AG10803 (cell line): Measurements from ENCODE around the gene MUC5B.

Experiments used
- DNase-seq: peaks from one replicate; pipeline ENCODE4 v3.0.0; 2010; ENCODE audit warnings: low read depth
- H3K4me3 ChIP-seq: 2 replicates; pipeline ENCODE4 v1.5.1; 2011; ENCODE audit warnings: mild to moderate bottlenecking, low read length, control low read depth
- CTCF ChIP-seq: conservative IDR thresholded peaks from 2 replicates; pipeline ENCODE4 v1.5.1; 2011; ENCODE audit warnings: mild to moderate bottlenecking, low read length, control low read depth, inconsistent platforms

MUC5B gene

GRCh38 chr11:1267441-1268100, 44.7 kb downstream of the MUC5B start:
- peak; percentile 12 for DNase-seq
- no peak for TF ChIP-seq CTCF
- H3K4me3 ChIP-seq = no peak overlapping the region

- TF ChIP-seq CTCF = no peak
- DNase-seq = no peak
- no peak overlapping the region for H3K4me3 ChIP-seq
Measured at GRCh38 chr11:1269957-1270356, 47.1 kb downstream of the MUC5B start.

GRCh38 chr11:1270476-1270875, 47.6 kb downstream of the MUC5B start:
- no peak for TF ChIP-seq CTCF
- no peak for DNase-seq
- no peak overlapping the region for H3K4me3 ChIP-seq

- no peak for TF ChIP-seq CTCF
- no peak for DNase-seq
- H3K4me3 ChIP-seq = no peak overlapping the region
Measured at GRCh38 chr11:1271002-1271401, 48.1 kb downstream of the MUC5B start.

GRCh38 chr11:1271406-1271805, 48.5 kb downstream of the MUC5B start:
- H3K4me3 ChIP-seq = no peak overlapping the region
- DNase-seq = no peak
- TF ChIP-seq CTCF = no peak

GRCh38 chr11:1271927-1272326, 49.1 kb downstream of the MUC5B start:
- no peak overlapping the region for H3K4me3 ChIP-seq
- no peak for DNase-seq
- no peak for TF ChIP-seq CTCF

- DNase-seq = no peak
- no peak for TF ChIP-seq CTCF
- no peak overlapping the region for H3K4me3 ChIP-seq
Measured at GRCh38 chr11:1272531-1272930, 49.7 kb downstream of the MUC5B start.
